SK-N-MC (cell line): ENCODE data around the gene ZSWIM1.

ENCODE experiments used
- DNase-seq: peaks from one replicate; pipeline ENCODE4 v3.0.0-alpha.2; 2011; ENCODE audit warnings: low read depth, low spot score
- H3K27ac ChIP-seq: fragments of 200-600 bp; sonication (generic); 2 replicates; pipeline ENCODE4 v1.5.1; 2016; ENCODE audit warnings: mixed run types
- H3K36me3 ChIP-seq: fragments of 200-600 bp; sonication (generic); 2 replicates; pipeline ENCODE4 v1.6.1; 2017; ENCODE audit warnings: antibody characterized with exemption, low read length, mixed read lengths; ENCODE audit not compliant: insufficient read depth
- H3K4me3 ChIP-seq: fragments of 200-600 bp; sonication (generic); 2 replicates; pipeline ENCODE4 v1.5.1; 2016
- H3K9ac ChIP-seq: fragments of 200-600 bp; sonication (generic); 2 replicates; pipeline ENCODE4 v1.8.0; 2017; ENCODE audit warnings: mixed run types, mixed read lengths; ENCODE audit not compliant: insufficient read length
- H3K9me3 ChIP-seq: fragments of 200-600 bp; sonication (generic); 2 replicates; pipeline ENCODE4 v1.6.1; 2017; ENCODE audit warnings: low read depth, mild to moderate bottlenecking, antibody characterized with exemption, low read length, moderate library complexity, mixed read lengths
- EZH2 ChIP-seq: fragments of 200-600 bp; sonication (generic); IDR thresholded peaks from one replicate; pipeline ENCODE4 v1.6.1; 2017; ENCODE audit warnings: antibody characterized with exemption
- FOXP2 ChIP-seq: optimal IDR thresholded peaks from 2 replicates; pipeline ENCODE3; 2011; ENCODE audit warnings: mild to moderate bottlenecking, moderate library complexity; ENCODE audit not compliant: insufficient read depth; ENCODE audit errors: extremely low read length, control extremely low read depth
- POLR2AphosphoS5 ChIP-seq: IDR thresholded peaks from 2 replicates; pipeline ENCODE4 v1.6.1; 2012; ENCODE audit warnings: mild to moderate bottlenecking, low read depth, low read length, borderline replicate concordance

Gene ZSWIM1

GRCh38 chr20:45913116-45913515, 32.1 kb downstream of the ZSWIM1 start:
- Histone ChIP-seq H3K27ac (no peak overlapping the region), H3K9me3 (no peaks in the 10 kb centered on the region), H3K4me3 (no peak overlapping the region), H3K36me3 (peaks cover 11% of the 10 kb centered on the region; the same call in 1 of the 2 replicates), H3K9ac (no peak overlapping the region)
- TF ChIP-seq POLR2AphosphoS5 (no peak), EZH2 (no peak), FOXP2 (no peak)
- no peak for DNase-seq

DNA sequence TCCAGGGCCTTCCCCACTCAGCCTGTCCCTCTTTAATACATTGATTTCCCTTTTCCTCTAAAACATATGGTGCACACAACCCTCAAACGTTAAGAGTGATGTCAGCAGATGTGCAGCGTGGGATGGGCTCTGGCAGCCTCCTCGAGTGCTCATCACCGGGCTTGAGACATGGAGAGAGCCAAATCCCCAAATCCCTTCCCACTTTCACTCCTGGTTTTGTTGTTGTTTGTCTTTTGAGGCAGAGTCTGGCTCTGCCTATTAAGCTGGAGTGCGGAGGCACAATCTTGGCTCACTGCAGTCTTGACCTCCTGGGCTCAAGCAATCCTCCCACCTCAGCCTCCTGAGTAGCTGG, 36.7 kb downstream of the ZSWIM1 start:
- no peaks in the 10 kb centered on the region for H3K36me3 ChIP-seq
- DNase-seq = no peak
- no peaks in the 10 kb centered on the region for H3K9me3 ChIP-seq
- TF ChIP-seq FOXP2 = no peak
- TF ChIP-seq EZH2 = no peak
- TF ChIP-seq POLR2AphosphoS5 = no peak
- no peak overlapping the region for H3K27ac ChIP-seq
- no peak overlapping the region for H3K9ac ChIP-seq
- no peak overlapping the region for H3K4me3 ChIP-seq

DNA sequence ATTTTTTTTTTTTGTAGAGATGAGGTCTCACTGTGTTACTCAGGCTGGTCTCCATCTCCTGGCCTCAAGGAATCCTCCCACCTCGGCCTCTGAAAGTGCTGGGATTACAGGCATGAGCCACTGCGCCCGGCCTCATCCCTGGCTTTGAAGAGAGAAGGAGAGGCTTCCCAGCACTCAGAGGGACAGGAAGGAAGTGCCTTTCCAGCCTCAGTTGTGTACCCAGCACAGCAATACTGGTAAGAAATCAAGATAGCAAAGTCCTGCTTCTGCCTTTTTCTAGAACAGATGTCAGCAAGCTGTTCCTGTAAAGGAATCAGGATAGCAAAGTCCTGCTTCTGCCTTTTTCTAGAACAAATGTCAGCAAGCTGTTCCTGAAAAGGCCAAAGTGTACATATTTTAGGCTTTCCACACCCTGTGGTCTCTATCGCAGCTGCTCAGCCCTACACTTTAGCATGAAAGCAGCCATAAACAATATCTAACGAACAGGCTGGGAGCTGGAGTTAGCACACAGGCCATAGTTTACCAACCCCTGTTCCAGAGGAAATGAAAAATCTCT, 37.2 kb downstream of the ZSWIM1 start:
- DNase-seq = no peak
- no peaks in the 10 kb centered on the region for H3K9me3 ChIP-seq
- H3K27ac ChIP-seq = no peak overlapping the region
- TF ChIP-seq EZH2 (no peak), POLR2AphosphoS5 (no peak), FOXP2 (no peak)
- no peak overlapping the region for H3K4me3 ChIP-seq
- H3K36me3 ChIP-seq = no peaks in the 10 kb centered on the region
- H3K9ac ChIP-seq = no peak overlapping the region

DNA sequence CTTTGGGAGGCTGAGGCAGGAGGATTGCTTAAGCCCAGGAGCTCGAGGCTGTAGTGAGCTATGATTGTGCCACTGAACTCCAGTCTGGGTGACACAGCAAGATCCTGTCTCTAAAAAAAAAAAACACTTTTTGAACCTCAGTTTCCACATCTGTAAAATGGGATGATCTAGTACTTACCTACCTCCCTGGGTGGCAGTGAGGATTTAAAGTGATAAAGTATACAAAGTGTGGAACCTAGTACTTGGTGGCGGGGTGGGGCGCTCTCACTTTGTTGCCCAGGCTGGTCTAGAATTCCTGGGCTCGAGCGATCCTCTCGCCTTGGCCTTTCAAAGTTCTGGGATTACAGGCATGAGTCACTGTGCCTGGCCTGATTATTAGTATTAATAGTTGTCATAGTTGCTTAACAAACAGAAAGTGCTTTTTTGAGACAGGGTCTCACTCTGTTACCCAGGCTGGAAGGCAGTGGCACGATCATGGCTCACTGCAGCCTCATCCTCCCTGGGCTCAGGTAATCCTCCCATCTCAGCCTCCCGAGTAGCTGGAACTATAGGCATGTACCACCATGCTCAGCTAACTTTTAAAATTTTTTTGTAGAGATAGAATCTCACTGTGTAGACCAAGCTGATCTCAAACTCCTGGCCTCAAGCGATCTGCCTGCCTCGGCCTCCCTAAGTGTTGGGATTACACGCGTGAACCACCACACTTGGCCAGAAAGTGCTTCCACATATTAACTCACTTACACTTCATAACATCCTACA, 37.9 kb downstream of the ZSWIM1 start:
- Histone ChIP-seq H3K9ac (no peak overlapping the region), H3K4me3 (no peak overlapping the region), H3K36me3 (no peaks in the 10 kb centered on the region), H3K9me3 (no peaks in the 10 kb centered on the region), H3K27ac (no peak overlapping the region)
- no peak for TF ChIP-seq POLR2AphosphoS5
- no peak for DNase-seq

DNA sequence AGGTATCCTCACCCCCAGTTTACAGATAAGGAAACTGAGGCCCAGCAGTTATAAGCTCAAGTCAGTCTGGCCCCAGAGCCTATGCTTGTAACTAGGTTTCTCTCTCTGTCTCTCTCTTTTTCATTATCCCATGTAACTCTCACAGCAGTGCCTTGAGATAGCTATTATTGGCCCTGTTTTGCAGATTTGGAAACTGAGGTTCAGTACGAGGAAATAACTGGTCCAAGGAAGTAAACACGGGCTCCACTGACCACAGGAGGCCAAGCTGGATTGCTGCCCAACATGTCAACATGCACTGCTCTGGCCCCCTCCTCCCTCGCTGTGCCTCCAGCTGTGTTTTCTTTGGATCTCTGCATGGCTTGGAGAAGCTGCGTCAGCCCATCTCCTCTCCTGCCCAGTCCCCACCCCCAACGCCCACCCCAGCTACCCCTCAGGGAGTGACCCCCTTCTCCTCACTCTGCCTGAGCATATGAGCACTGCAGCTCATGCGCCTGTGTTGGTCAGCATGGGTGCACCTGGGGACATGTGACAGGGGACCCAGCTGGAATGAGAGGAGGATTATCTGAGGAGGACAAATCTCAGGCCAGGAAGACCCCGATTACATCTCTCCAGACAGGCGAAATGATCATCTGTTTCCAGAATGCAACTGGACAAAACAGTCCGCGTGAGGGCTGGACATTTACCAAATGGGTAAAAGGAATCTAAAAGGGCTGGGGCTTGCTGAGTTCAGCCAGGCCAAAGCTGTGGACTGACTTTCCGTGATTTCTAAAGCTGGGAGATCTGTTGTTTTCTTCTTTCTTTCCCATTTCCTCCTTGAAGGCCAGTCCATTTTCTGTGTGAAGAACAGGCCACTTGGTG, 38.7 kb downstream of the ZSWIM1 start:
- DNase-seq = no peak
- Histone ChIP-seq H3K9ac (no peak overlapping the region), H3K27ac (no peak overlapping the region), H3K36me3 (no peaks in the 10 kb centered on the region), H3K4me3 (no peak overlapping the region), H3K9me3 (no peaks in the 10 kb centered on the region)
- no peak for TF ChIP-seq EZH2
- no peak for TF ChIP-seq POLR2AphosphoS5
- TF ChIP-seq FOXP2 = no peak

- no peak for DNase-seq
- TF ChIP-seq EZH2 (no peak), FOXP2 (no peak), POLR2AphosphoS5 (no peak)
- H3K36me3 ChIP-seq = no peaks in the 10 kb centered on the region
- no peaks in the 10 kb centered on the region for H3K9me3 ChIP-seq
- H3K4me3 ChIP-seq = no peak overlapping the region
- H3K9ac ChIP-seq = no peak overlapping the region
- H3K27ac ChIP-seq = no peak overlapping the region
Observed at GRCh38 chr20:45920462-45921336, 39.7 kb downstream of the ZSWIM1 start.

GRCh38 chr20:45921337-45922189, 40.5 kb downstream of the ZSWIM1 start:
- Histone ChIP-seq H3K4me3 (no peak overlapping the region), H3K36me3 (no peaks in the 10 kb centered on the region), H3K9ac (no peak overlapping the region), H3K27ac (no peak overlapping the region), H3K9me3 (no peaks in the 10 kb centered on the region)
- no peak for TF ChIP-seq FOXP2
- TF ChIP-seq EZH2 = no peak
- no peak for TF ChIP-seq POLR2AphosphoS5
- no peak for DNase-seq
